HT-29 (cell line): ENCODE measurements around the gene FBXO42. TPM values are rescaled to one million over a fixed set of nuclear protein-coding genes. Genes with fewer than 3 reads are reported as not detected.
"Not testable (repeated sequence)": the region's sequence is repeated elsewhere in the genome, so short reads cannot be mapped to it uniquely, and the experiment has no call there.

Experiments used
- DNase-seq: peaks from one replicate; pipeline ENCODE4 v3.0.0-alpha.2; 2015; ENCODE audit warnings: low spot score
- total RNA-seq: library from RNA; depleted of rRNA; stranded (reverse); fragments of >200 nt; shearing (Covaris generic); gene quantifications from 2 replicates; pipeline ENCODE4 v1.2.3, GENCODE V29; 2014

Gene FBXO42
- total RNA-seq, 1 experiment from 2014 or later, result 16.3 TPM

DNA sequence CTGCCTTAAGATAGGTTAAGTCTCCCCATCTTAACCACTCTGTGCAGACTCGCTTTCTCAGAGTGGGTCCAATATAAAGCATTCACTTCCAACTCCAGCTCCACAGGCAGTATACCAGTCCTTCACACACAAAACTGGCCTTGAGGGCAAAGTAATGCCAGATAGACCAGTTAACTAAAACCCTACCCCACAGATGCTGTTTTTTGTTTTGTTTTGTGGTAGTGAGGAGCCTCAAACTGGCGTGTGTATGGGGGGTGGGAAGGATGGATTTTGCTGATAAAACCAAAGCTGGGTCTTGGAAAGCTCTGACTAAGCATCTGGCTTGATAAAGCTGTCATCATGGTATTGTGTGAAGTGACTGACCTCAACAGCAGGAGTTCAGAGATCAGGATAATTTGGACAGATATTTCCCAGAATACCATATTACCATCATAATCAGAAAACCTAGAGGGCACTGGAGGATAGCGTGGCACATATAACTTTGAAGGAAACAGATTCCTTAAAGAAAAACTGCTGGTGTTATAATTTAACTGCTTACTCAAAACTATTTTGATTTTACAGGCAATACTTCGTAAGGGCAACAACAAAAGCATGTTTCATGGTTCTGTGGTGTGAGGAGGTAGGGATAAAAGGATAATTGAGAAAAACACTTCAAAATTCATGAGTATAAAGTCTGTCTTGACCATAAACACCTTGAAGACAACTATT is 85.7 kb downstream of the FBXO42 start:
- no peak for DNase-seq

DNA sequence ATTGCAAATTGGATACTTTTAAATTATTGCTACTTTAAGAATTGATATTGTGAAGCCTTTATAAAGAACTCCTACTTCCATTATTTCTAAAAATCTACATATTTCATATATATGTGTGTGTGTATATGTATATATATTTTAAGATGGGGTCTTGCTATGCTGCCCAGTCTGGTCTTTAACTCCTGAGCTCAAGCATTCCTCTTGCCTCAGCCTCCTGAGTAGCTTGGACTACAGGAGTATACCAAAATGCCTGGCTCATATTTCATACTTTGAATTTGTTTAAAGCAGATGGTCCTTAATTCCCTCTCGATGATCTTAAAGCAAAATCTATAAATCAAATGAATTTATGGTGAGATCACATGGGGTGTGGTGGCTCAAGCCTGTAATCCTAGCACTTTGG is 90.2 kb downstream of the FBXO42 start:
- no peak for DNase-seq

DNA sequence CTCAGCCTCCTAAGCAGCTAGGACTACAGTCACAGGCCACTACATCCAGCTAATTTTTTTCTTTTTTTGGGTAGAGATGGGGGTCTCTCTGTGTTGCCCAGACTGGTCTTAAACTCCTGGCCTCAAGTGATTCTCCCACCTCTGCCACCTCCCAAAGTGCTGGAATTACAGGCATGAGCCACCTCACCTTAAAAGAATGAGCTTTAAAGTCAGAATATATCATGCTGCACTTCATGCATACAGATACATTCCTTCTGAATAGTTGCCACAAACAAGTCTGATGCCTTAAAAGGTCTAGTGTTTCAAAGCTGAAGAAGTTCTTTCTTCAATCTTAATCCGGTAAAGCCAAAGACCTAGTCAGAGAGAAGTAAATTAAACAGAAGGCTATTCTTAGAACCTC is 91.5 kb downstream of the FBXO42 start:
- DNase-seq, result no peak

DNA sequence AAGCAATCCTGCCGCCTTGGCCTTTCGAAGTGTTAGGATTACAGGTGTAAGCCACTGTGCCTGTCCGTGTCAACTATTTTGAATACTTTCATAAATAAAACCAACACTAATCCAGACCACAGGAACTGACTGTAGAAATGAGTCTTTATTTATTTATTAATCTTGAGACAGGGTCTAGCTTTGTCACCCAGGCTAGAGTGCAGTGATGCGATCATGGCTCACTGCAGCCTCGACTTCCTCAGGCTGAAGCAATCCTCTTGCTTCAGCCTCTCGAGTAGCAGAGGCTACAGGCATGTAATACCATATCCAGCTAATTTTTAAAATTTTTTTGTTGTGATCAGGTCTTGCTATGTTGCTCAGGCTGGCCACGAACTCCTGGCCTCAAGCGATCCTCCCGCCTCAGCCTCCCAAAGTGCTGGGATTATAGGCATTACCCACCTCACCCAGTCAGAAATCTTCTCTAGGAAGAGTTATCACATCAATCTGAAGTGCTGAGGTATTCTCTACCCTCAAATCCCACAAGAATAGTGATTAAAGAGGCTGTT is 93.6 kb downstream of the FBXO42 start:
- DNase-seq, result no peak

DNA sequence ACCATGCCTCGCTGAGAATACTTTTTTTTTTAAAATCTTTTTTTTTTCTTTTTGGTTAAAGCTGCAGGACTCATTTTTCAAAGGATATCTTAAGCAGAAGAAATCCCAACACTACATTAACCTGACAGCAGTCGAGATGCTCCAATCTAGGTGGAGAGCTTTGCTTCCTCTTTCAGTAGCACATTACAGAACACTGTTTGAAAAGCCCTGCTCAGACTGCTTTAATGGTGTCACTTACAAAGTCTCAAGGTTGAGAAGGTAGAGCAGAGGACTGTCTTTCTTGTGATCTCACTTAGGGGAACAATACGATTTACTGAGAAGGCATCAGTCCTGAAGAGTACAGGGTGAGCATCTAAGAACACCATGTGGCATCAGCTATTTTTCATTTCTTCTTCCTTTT is 94.3 kb downstream of the FBXO42 start:
- DNase-seq, result no peak

DNA sequence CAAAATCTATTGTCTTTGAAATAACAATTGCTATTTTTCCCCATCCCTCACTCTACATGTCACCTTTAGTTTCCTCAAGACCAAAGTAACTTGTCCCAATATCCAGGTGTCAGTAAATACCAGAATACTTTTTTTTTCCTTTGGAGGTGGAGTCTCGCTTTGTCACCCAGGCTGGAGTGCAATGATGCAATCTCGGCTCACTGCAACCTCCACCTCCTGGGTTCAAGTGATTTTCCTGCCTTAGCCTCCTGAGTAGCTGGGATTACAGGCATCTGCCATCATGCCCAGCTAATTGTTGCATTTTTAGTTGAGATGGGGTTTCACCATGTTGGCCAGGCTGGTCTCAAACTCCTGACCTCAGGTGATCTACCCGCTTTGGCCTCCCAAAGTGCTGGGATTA is 94.7 kb downstream of the FBXO42 start:
- DNase-seq, result not testable (repeated sequence)

DNA sequence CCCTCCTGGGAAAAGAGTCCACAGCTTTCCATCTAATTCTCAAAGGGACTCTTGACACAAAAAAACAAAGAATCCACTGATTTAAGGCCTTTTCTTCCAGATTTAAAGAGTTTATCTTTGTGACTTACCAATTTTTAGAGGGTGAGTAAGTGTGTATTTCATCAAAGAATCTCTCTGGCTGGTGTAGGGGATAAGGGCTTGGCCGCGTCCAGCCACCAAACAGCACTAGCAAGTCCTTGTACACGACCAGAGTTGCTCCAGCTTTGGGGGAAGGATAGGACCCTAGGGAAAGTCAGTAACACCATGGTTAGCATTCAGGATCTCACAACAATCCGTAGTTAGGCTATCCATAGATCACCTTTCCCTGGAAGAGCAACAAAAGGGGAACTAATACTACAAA is 95.8 kb downstream of the FBXO42 start:
- DNase-seq, result no peak

DNA sequence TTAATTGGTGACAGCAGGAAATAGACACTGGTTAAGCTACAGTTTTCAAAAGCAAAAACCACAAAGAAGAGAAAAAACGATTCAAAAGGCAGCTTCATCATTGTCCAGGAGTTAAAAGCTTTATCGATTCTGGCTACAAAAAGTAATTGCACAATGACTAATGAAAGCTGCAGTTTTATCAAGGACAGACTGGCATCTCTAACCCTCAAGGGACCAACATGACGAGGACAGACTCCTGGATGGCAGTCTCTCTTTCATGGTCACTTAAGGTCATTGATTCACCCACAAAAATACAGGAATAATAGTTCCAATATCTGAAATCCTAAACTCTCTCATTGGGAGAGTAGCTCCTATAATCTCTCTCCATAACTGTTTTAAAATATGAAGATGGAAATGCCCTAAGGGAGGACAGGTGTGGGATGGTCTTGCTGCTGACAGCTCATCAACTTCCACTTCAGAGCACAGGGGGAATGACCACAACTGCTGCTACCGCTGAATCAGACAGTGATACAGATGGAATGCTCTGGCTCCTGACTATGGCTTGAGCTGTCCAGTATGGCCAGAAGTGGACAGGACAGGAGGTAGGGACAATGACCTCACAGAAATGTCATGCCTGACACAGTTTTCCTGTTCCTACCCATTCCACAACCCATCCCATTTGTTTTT is 97.9 kb downstream of the FBXO42 start:
- DNase-seq, result no peak

DNA sequence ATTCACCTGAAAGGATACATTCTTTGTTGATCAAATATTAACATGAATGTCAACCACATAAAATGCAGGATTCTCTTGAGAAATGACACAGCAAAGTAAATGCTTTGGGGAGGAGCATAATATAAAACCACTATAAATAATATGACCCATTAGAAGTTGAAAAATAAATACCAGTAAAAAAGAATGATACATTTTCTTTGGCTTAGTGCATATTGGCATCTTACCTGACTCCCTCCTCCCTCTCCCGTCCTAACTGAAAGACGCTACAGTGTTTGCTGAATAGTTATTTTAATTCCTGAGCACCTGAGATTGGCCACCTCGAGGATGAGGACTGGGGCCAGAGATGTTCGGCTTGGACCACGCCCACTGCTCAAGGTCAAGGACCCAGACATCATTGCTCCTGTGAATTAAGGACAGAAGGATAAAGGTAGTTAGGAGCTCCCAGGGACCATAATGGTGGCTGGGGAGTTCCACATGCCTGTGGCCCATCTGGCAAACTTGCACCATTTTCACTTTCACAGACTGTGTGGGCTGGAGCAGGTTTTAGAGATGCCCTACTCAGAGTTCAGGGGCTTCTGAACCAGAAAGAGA is 98.9 kb downstream of the FBXO42 start:
- no peak for DNase-seq

DNA sequence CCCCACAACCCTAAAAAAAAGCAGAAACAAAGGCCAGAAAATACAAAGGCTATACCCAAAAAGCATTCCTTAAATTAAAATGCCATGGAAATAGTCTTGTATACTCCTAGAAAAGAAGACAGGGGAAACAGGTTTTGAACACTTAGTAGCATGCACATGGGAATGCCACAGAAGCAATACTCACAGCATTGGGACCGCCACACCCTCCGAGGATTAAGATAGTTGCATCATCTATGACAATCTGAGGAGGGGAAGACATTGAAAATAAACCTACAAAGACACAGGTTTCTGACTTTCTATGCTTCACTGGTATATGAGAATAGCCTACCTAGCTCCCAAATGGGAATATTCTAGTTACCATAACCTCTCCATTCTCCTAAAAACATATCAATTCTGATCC is 99.4 kb downstream of the FBXO42 start:
- no peak for DNase-seq

DNA sequence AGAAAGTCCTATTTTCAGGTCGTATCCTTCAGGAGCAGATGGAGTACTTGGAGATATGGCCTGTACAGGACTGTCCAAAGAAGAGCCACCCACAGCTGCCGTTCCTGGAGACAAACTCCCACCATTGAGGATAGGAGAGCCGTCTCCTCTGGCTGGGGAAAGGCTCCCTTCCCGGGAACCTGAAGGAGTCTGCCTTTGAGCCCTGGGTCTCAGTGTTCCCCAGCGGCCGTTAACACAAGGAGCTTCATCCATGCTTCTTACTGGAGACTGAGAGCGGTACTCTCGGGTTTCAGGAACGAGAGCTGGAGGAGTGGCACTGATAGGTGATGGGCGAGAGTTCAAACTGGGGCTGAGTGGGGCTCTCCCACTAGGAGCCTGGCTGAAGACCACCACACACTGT is 100.9 kb downstream of the FBXO42 start:
- DNase-seq, result no peak

DNA sequence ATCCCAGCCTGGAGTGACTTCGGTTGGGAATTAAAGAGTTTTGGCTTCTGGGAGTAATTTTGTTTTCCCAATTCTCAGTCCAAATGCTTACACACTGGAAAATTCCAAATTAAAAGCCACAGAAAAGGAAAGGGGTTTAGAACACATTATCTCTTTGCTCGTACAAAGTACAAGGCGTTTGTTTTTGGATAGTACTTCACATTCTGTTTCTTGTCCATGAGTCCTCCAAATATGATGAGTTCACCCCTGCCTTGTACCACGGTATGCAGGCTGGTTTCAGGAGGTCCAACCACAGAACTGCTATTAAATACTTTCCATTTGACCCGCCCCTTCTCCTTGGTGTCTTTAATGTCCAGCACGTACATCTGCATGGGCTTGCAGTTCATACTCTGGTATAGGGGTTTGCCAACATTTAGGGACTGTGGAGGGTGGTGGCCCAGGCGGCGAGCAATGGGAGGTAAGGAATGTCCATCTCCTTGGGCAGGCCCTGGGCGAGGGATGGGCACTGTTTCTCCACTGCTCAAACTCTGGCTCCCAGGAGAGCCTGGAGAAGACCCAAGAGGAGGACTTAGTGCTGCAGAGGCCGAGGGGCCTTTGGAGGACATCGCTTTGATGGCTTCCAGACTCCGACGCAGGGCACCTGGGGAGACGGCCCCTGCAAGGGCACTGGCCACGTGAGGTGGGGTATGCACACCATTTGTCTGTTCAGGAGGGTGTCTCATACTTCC is 101.6 kb downstream of the FBXO42 start:
- DNase-seq, result no peak

DNA sequence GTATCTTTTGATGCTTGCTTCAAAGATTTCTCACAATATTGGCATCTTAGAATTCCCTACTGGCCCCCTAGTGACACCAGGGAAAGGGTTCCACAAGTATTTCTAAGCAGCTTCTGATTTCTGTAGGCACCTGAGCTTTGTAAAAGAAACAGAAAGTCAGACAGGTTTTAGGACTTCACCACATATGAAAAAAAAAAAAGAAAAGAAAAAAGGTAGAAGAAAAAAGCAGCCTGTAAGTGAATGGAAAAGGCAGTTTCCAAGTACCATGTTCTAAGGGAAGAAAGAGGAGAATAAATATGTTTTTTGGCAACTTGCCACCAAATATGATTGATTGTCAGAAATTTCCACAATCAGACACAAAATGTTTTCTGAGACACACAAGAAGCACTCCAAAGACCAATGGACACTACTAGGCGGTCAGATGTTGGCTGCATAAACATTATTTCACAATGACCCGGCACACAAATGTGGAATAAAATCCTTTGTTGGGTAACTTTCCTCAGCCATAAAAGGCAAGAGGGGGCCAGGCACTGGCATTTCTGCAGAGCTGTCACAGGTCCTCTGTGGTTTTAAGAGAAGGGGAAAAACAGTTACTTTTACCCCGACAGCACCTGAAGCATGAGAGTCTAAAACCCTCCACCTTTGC is 102.6 kb downstream of the FBXO42 start:
- DNase-seq, result no peak

DNA sequence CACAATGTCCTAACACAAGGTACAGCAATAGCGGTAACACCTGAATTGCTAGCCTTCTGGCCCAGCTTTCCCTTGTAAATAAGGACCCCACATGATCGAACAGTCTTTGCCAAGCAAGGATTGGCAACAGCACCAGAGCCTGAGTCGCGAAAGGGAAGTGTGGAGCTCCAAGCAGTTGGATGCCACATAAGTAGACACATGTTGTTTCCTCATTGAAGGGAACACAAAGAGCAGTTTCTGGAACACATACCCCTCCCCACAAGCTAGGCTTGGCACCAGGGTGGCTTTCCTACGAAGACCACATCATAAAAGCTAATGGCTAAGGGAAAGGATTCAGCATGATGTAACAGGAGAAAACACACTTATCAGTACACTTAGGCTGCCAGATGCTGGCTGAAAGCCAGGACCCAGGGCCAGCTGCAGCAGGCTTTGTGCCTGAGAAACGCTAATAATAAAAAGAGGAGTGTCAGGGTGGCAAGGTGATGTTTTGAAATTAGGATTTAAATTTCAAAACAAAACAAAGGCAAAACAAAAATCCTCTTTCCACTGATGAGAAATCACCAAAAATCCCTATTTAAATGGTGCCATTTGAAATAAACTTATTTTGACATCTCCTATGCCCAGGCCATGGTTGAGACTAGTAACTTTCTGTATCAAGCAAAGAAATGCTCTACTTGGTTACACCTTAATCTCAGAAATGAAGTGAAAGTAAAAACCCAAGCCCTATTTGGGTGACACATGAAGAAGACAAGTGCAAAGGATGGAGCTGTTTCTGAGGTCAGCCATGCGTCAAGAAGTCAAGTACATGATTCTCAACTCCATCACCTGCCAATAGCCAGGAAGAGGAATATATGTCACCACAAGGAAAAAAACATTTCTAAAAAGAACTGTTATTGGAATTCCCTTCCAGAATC is 103.4 kb downstream of the FBXO42 start:
- DNase-seq, result peak; percentile 73

DNA sequence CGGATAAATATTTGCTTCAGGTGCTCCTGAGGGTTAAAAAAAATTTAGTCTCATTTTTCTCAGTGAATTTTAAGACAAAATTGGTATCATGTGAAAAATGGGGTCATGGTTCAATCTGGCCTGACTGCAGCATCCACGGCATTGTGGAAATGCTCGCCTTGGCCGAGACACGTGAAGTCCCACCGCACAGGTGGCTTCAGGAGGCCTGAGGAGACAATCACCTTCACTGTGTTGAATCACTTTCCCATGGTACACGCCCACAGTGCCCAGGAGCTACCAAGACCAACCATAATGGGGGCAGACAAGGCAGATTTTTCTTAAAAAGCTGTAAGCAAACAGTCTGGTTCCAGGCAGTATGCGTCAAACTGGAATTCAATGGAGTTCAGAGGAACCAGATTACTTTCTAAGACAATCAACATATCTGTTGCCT is 104.3 kb downstream of the FBXO42 start:
- no peak for DNase-seq

DNA sequence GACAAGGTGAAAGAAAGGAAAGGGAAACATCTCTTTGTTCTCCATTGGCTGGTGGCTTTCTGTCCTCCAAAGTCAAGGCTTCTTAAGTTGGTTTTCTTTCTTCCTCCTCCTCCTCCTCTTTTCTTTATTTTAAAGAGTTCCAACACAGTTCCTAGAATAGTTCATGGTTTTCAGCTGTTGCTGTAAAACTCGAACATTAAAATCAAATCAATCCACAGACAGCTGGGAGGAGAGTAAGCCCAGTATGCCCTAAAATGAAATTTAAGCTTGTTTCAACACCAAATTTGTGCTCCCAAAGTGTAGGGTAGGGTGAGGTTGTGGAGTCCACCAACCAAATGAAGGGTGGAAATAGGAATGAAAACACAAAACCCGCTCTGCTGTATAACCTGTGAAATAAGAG is 104.8 kb downstream of the FBXO42 start:
- no peak for DNase-seq

DNA sequence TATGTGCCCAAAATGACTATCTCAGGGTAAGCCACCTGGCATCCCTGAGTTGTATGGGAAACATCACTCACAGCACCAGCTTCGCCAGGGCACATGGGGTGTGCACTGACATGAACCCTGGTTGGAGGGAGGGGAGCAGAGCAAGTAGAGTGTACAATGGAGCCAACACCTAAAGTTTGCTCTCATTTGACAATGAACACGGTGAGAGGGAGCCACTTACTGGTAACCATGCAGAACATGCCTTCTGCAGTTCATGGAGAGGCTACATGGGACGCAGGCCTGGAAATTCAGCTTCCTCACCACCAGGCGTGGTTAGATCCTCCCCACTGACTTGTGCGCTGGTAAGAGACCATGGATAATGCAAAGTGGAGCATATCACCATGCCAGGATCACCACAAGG is 105.3 kb downstream of the FBXO42 start:
- DNase-seq, result no peak

DNA sequence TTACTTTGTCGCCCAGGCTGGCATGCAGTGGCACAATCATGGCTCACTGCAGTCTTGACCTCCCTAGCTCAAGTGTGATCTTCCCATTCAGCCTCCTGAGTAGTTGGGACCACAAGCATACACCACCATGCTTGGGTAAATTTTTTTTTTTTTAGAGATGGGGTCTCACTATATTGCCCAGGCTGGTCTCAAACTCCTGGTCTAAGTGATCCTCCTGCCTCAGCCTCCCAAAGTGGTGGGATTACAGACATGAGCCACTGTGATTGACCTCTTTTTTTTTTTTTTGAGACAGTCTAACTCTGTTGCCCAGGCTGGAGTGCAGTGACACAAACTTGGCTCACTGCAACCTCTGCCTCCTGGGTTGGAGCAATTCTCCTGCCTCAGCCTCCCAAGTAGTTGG is 106.0 kb downstream of the FBXO42 start:
- not testable (repeated sequence) for DNase-seq

DNA sequence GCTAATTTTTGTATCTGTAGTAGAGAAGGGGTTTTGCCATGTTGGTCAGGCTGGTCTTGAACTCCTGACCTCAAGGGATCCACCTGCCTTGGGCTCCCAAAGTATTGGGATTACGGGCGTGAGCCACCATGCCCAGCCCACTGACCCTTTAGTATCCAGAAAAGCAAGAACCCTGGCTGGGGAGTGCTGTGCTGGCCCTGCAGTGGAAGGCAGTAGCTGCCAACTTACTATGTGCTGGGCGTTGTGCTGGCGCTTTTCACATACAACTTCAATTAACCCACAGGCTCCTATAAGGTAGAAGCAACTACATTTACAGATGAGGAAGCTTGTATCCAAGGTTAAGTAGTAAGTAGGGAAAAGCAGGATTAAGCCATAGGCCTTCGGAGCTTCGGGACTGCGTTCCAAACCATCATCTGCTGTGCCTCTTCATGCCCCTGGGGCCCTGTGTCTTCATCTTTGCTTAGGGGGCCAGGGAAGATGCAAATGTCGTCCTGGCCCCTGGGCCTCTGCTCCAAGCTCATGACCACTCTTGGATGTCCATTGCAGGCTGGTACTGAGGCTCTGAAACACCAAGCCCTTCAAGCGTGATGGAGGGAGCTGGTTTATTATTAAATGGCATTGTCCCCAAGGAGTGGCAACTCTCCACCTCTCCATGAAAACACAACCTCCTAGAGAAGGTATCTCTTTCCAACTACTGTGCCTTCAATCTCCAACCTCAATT is 106.6 kb downstream of the FBXO42 start:
- DNase-seq, result no peak
